Measurements from ENCODE around the gene PYGO2.
"Not testable (repeated sequence)": the region's sequence is repeated elsewhere in the genome, so short reads cannot be mapped to it uniquely, and the experiment has no call there.

PYGO2 gene

DNA sequence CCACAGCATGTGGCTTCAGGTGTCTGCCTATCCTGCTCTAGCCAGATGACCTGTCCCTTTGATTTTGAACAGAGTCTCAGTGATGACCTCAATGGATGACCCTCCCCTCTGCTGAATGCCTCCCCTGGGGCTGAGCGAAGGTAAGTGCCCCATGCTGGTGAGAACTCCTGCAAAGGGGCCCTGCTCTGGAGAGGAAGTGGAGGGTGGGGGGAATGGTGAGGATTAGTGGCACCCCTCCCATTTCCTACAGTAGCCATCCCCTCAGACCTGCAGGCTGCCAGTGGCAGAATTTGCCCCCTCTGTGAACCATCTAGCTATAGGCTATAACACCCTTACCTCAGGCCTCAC is 21.4 kb downstream of the PYGO2 start:
- no peak for DNase-seq

DNA sequence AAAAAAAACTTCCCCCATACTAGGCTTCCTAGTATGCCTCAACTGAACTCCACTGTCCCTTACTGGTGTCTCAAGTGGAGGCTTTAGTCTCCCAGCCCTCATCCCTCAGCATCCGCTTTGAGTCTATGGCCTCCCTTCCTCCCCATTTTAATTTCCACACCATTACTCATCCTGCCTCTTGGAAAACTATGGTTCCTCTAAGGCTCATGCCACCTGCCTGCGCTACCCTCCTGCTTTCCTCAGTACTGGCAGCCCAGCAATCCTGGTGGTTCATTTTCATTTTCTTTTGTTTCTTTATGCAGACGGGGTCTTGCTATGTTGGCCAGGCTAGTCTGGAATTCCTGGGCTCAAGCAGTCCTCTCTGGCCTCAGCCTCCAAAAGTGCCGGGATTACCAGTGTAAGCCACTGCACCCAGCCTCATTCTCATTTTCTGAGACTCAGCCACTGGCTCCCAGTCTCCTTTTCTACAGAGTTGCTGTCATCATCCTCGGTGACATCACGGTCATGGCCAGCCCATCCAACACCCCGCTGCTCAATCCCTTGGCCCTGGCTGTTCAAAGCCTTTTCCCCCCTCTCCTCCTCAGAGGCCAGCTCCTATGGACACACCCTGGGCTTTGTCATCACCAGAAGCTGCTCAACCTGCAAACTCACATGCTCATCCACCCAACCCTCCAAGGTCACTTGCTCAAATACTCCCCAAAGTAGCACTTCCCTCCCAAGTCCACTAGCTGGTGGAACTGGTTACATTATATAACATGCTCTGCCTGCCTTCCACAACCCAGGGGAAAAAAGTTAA is 22.8 kb downstream of the PYGO2 start:
- no peak for DNase-seq

DNA sequence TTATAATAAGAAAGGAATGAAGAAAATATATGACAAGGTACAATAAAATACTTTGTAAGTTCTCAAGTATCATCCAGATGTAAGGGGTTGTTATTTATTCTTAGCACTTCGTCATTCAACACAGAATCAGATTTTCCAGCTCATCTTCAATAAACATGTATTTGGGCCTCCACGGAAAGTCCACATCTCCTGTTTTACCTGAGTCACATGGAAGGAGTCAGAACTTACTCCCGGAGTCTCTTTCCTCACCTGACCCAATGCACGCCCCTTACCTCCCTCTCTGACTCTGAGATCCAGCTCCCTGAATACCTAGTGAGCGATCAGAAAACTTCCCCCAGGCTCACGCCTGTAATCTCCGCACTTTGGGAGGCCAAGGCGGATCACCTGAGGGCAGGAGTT is 23.6 kb downstream of the PYGO2 start:
- no peak for DNase-seq

DNA sequence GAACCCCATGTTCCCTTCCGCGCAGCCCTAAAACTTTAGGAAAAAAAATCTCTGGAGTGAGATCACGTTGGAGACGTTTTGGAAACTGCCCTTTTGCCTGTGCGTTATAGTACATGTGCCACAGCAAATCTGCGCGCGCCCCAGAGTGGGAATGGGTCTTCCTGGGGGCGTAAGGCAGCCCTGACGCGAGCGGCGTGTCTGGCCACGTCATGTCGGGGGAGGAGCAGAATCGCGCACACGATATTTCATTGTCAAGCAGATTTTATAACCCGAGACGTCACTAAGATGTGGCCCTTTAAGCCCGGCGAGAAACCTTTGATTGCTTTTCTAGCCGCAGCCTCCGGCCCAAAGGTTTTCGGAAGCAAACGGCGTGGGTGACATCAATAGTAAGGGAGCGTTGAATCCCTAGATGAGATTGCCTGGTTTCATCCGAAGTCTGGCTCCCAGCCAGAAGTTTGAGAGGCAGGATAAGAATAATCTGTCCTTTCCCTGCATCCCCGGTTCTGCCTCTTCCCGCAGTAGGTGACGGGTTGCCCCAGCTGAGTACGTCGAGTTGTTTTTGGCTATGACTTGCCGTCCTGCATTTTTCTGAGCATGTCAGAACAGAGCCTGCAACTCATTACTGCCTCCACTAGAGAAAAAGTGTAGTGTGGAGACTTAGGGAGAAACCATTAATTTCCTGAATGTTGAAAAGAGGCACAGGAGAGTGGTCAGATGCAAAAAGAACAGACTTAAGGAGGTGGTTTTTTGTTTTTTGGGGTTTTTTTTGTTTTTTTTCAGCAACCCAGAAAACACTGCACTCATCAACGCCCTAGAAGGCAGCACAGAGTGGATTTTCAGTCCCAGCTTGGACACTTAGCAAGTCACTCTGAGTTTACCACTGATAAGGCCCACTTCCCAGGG is 24.2 kb downstream of the PYGO2 start:
- peak; percentile 68 for DNase-seq

DNA sequence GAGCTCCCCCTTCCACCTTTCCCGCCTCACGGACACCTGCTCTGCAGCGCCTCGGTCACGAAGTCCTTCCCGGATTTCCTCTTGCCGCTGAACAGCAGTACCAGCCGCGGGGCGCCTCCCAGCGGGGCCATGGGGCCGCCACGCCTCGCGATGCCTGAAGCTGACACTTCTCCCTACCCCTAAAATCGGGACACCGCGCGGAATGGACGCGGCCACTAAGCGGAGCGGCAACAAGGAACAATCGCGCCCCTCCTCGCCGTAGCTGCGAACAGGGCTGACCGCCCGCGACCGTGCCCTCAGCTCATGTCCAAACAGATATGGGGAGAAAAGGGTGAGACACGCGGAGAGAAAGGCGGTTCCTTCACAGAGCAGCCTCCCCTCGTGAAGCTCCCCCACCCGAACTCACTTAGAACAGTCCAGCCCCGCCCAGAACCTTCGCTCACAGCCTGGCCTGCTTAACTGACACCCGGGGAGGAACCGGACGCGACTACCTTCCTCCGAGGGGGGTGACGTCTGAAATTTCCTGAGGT is 25.0 kb downstream of the PYGO2 start, which contains the start of gene PMVK:
PMVK (minus strand) TSS at position 165 of the 530 bp plus-strand sequence; CDS start at position 131, 34 bp downstream.
- DNase-seq, result peak; percentile 83

DNA sequence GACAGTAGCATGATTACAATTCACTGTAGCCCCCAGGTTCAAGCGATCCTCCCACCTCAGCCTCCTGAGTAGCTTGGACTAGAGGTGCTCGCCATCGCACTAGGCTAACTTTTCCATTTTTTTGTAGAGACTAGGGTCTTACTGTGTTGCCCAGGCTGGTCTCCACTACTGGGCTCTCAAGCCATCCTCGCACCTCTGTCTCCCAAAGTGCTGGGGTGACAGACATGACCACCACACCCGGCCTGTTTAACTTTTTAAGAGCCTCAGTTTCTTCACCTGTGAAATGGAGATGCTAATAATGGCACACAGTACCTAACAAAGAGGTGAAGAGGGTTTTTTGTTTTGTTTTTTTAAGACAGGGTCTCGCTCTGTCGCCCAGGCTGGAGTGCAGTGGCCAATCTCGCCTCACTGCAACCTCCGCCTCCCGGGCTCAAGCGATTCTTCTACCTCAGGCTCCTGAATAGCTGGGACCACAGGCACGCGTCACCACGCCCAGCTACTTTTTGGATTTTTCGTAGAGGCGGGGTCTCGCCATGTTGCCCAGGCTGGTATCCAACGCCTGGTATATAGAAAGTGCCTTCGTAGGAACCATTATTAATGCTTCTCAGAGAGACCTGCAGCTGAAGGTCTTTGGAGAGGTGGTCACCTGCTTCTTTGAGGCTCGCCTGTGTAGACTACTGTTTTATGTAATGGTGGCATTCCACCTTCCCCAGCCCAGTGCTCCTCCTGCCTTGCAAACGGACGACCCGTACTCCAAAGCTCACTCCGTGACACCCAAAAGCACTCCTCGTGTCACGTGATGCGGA is 25.6 kb downstream of the PYGO2 start:
- no peak for DNase-seq

DNA sequence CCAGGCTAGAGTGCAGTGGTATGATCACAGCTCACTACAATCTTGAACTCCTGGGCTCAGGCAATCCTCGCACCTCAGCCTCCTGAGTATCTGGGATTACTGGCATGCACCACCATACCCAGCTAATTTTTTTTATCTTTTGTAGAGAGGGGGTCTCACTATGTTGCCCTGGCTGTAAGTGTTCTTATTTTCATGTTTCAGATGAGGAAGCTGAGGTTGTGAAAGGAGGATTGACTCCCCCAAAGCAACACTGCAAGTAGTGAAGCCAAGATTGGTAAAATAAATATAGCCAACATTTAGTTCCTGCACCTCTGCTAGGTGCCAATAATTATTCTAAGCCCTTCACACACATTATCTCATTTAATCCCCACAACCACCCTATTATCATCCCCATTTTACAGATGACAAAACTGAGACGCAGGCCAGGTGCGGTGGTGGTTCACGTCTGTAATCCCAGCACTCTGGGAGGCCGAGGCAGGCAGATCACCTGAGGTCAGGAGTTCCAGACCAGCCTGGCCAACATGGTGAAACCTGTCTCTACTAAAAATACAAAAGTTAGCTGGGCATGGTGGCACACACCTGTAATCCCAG is 27.1 kb downstream of the PYGO2 start:
- no peak for DNase-seq

DNA sequence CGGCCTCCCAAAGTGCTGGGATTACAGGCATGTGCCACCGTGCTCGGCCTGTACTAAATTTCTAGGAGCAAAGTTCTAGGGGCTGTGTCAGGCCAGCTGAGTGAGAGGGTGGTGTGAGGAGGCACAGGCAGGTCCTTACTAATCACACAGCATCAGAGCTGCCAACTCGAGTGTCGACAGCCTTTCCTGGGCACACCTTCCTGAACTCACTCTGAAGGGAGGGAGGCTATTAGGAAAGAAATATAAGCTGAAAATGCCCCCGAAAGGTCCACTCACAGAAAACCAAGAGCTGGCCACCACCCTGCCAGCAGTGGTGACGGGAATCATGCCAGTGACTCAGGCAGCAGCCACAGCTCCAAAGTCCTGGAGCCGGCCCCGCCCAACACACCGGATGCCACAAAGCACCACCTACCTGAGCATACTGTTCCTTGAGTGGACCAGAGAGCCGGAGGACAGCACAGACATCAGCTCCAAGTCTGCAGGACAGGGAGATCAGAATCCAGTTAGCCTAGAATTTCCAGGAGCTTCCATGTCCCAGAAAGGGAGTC is 29.6 kb downstream of the PYGO2 start:
- DNase-seq, result no peak

DNA sequence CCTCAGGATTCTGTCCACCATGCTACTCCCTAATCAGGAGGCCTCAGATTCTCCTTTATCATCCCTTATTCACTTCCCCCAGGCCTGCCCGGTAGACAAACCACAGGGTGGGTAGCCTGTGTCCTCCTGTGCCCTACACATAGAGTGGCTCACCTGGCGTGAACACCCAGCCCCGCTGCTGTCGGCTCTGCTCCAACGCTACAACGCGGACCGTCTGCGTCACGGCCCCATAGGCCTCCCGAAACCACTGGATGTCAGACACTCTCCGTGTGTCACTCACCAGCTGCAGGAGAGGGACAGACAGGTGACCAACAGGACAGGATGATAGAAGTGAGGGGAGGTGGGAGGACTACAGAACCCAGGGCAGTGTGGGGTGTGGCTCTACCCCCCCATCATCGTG is 35.4 kb downstream of the PYGO2 start:
- DNase-seq, result no peak

DNA sequence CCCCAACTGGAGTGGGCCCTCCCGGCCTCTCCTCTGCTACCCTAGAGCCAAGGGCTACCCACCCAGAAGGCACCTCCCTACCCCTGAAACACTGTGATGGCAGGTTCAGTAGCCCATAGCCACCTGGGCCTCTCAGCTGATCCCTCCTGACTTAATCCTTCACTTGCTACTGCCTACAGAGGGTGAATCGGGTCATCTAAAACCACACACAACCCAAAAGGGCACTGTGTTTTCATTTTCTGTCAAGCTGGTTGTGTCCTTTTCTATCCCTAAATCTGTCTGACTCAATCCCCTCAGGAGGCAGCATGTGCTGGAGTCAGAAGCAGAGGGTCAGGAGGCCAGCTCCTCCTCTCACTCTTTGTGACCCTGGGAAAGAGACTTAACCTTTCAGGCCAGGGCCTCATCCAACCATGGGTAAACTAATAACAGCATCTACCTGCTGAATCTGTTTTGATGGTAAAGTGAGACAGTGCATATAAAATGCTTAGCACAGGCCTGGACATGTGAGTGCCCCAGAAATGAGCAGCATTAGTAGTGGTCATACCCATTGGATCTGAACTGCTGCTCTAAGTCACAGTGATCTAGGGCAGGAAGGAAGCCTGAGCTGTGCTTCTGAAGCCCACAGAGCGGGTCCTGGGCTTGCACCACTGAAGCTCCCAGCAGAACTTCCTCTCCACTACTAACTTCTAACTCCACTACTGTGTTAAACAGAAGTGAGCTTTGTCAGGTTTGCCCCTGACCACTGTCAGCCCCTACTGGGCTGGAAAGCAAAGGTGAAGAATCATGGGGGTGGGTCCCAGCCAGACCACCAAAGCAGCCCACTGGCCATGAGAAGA is 36.0 kb downstream of the PYGO2 start:
- DNase-seq, result no peak

DNA sequence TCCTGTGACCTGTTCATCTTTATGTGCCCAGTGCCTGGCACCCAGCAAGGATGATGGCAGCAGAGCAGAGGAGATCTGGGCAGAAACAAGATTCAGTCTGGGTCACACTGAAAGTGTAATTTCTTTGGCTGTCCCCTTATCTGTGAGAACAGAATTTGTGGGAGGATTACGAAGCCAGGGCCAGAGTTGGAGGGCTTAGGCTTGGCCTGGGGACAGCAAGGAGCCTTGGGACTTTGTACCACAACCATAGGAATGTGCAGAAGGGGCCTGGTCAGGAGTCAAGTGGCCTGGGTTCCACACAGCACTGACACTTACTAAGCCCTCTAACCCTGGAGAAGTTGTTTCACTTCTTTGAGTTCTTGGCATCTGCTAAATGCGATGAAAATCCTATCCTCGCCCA is 37.9 kb downstream of the PYGO2 start:
- DNase-seq, result no peak

DNA sequence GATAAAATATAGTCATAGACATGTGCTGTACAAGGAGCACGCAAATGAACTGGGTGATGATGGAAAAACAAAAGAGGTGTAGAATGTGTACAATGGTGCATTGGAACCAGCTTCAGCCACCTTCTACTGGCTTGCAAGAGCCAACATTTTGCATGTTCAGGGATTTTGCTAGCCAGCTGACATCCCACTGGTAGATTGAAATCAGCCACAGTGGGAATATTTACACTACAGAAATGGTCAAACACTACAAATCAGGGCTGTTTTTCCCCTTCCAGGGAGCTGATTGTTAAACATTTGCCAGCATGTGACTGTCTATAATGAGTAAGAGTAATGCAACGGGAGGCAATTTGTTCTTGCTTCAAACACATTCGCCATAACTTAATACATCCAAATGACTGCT is 48.3 kb downstream of the PYGO2 start:
- DNase-seq, result no peak

DNA sequence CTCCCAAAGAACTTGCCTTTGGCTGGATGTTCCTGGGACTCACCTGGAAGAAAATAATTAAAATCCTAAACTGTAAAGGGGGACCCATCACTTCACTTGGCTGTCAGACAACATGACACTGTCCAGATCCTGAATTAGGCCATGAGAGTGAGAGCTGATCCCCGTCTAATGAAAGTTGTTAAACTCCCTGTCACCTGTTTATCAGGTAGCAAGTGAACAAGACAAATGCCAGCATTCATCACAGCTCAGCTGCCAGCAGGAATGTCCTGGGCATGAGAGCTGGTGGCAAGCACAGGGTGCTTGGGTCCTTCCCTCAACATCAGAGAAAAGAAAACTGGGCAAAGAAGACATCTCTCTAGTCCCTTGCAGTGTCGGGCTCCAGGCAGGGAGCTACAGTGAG is 48.8 kb downstream of the PYGO2 start:
- no peak for DNase-seq

DNA sequence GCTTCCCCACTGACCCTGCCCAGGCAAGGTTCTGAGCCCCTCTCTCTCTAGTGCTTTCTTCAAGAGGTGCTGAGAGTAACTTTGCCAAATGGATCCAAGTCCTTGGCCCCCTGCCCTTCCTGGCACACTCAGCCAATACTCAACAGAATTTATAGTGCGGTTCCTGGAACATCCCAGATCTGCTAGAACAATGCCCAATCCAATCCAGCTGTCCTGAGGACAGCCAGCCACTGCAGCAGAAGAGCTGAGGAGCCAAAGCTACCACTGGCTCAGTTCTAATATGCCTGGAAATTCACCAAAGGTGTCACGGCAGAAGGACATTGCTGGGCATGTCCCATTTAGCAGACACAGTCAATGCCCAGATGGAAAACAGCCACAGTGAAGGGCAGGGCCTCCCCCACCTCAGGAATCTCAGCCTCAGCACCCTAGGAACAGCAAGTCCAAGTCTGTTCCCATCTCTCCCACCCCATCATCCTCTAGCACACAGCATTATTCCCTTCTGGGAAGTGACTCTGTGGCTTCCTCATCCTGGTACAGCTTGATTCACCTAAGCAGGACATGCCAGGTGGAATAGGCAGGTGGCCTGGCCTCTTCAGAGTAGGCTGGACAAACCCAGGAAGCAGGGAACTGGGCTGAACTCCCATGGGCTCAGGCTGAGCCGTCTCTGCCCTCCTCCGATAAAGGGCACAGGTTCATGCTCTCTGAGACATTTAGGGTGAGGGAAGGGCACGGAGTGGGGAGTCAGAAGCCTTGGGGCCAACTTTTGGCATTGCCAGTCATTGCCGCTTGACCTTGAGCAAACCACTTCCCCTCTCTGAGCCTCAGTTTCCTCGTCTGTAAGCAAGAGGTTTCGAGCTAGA is 49.7 kb downstream of the PYGO2 start:
- DNase-seq, result no peak

DNA sequence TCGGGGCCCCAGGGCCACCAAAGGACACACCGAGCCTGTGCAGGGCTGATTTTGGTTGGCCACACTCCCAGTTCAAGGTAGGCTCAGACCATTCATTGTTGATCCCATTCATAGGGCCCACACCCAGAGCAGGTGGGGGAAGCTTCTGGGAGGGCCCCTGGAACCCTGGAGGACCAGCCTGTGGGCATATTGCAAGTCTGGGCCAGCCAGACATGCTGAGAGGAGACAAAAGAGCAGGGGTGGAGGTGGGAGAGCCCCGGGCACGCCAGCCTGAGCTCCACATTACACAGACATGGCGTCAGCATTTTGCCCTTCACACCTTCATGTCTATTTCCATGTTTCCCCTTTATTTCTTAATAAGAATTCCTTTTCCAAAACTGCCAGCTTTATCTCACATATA is 50.7 kb downstream of the PYGO2 start:
- DNase-seq, result no peak

DNA sequence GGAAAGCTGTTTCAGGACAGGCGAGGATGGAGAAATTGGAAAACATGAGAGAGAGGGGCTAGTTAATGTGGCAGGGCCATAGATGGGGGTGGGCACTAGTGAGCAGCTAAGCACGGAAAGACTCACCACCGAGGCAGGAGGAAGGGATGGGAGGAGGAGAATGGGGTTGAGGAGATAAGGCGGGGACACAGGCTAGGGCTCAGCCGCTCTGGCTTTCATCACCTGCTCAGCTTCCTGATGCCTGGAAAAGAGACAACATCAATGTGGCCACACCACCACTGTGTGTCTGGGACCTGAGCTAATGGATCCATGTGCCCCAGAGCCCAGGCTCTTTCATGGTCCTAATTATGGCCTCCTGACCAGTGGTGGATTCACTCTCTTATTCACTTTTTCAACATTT is 52.6 kb downstream of the PYGO2 start:
- DNase-seq, result no peak

DNA sequence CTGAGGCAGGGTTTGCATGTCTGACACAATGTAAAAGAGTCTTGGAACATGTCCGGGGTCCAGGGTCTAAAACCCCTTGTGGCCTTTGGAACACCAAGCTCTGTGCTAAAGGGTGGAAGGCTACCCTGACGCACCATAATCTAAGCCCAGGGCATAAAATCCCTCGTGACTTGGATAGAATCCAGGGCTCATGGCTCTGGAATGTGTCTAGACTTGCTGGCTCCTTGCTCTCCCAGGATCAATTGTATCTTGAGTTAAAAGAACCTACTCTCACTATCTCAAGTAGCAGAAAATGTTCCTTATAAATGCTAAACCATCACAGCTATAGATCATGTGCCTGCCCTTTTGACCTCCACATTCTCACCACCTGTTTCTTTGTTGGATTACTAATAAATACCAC is 53.5 kb downstream of the PYGO2 start:
- not testable (repeated sequence) for DNase-seq

Measured in SIG-M5 (cell line).